PFSK-1 (cell line): ENCODE data around the gene OR51A7.
"Not testable (repeated sequence)": the region's sequence is repeated elsewhere in the genome, so short reads cannot be mapped to it uniquely, and the experiment has no call there.

Source experiments
- FOXP2 ChIP-seq: optimal IDR thresholded peaks from 2 replicates; pipeline ENCODE3; 2011; ENCODE audit warnings: borderline replicate concordance, control low read depth, inconsistent platforms; ENCODE audit not compliant: insufficient read depth; ENCODE audit errors: extremely low read length, extremely low read depth
- POLR2AphosphoS5 ChIP-seq: IDR thresholded peaks from 2 replicates; pipeline ENCODE4 v1.6.1; 2012; ENCODE audit warnings: low read depth, mild to moderate bottlenecking, control low read depth, low read length, moderate library complexity
- SIN3A ChIP-seq: IDR thresholded peaks from 2 replicates; pipeline ENCODE4 v1.6.1; 2012; ENCODE audit warnings: mild to moderate bottlenecking, low read length, moderate library complexity, borderline replicate concordance; ENCODE audit not compliant: insufficient read depth
- TAF1 ChIP-seq: IDR thresholded peaks from 2 replicates; pipeline ENCODE4 v1.6.1; 2012; ENCODE audit warnings: low read length, control low read depth, borderline replicate concordance; ENCODE audit not compliant: insufficient read depth
- TF ChIP-seq, protein P1 (sequence below), 2 experiments: IDR thresholded peaks; 2 replicates each; pipeline versions ENCODE4 v1.6.1 to v1.8.0; 2011 to 2012; ENCODE audit warnings: low read depth in 2 of 2, low read length in 2 of 2, control low read depth in 1 of 2, inconsistent platforms in 1 of 2, mild to moderate bottlenecking in 1 of 2, moderate library complexity in 1 of 2; ENCODE audit not compliant: insufficient read depth in 1 of 2

OR51A7 gene

DNA sequence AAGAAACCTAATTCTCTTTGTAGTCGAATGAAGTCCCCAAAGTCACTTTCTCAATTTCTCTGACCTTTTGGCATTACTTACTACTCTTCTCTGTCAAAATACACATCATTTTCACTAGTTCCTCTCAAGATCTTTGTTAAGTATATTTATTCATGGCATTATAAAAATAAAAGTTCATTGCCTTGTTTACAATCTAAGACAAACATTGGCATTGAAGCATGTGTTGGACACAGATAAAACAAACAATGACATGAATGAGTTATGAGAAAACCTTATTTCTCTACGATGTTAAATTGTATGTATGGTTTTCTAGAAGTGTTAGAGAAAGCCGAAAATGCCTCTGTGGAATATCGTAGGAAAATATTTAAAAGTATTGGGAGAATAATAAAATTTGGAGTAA, 29.2 kb downstream of the OR51A7 start:
- TF ChIP-seq POLR2AphosphoS5, result no peak
- TF ChIP-seq FOXP2, result no peak
- no peak for TF ChIP-seq SIN3A
- TF ChIP-seq, protein P1, sequence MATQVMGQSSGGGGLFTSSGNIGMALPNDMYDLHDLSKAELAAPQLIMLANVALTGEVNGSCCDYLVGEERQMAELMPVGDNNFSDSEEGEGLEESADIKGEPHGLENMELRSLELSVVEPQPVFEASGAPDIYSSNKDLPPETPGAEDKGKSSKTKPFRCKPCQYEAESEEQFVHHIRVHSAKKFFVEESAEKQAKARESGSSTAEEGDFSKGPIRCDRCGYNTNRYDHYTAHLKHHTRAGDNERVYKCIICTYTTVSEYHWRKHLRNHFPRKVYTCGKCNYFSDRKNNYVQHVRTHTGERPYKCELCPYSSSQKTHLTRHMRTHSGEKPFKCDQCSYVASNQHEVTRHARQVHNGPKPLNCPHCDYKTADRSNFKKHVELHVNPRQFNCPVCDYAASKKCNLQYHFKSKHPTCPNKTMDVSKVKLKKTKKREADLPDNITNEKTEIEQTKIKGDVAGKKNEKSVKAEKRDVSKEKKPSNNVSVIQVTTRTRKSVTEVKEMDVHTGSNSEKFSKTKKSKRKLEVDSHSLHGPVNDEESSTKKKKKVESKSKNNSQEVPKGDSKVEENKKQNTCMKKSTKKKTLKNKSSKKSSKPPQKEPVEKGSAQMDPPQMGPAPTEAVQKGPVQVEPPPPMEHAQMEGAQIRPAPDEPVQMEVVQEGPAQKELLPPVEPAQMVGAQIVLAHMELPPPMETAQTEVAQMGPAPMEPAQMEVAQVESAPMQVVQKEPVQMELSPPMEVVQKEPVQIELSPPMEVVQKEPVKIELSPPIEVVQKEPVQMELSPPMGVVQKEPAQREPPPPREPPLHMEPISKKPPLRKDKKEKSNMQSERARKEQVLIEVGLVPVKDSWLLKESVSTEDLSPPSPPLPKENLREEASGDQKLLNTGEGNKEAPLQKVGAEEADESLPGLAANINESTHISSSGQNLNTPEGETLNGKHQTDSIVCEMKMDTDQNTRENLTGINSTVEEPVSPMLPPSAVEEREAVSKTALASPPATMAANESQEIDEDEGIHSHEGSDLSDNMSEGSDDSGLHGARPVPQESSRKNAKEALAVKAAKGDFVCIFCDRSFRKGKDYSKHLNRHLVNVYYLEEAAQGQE (IDR thresholded peaks at IDR 0.05; ENCODE audit: insufficient read depth in 1 of 2, low read depth in 2 of 2, low read length in 2 of 2), result no peak
- TF ChIP-seq TAF1, result no peak

GRCh38 chr11:4936745-4937144, 33.2 kb downstream of the OR51A7 start:
- TF ChIP-seq TAF1 (no peak), SIN3A (no peak), POLR2AphosphoS5 (no peak), FOXP2 (no peak)
- TF ChIP-seq, protein P1 (IDR thresholded peaks at IDR 0.05; ENCODE audit: insufficient read depth in 1 of 2, low read depth in 2 of 2, low read length in 2 of 2), result no peak

GRCh38 chr11:4947505-4947904, 43.9 kb downstream of the OR51A7 start, which contains the start of gene OR51A4:
TSS of gene OR51A4 (minus strand) at chr11:4947605. CDS start at chr11:4947100, 505 bp downstream.
- TF ChIP-seq FOXP2, result no peak
- no peak for TF ChIP-seq POLR2AphosphoS5
- TF ChIP-seq TAF1, result no peak
- no peak for TF ChIP-seq SIN3A
- TF ChIP-seq, protein P1 (IDR thresholded peaks at IDR 0.05; ENCODE audit: insufficient read depth in 1 of 2, low read depth in 2 of 2, low read length in 2 of 2), result no peak

DNA sequence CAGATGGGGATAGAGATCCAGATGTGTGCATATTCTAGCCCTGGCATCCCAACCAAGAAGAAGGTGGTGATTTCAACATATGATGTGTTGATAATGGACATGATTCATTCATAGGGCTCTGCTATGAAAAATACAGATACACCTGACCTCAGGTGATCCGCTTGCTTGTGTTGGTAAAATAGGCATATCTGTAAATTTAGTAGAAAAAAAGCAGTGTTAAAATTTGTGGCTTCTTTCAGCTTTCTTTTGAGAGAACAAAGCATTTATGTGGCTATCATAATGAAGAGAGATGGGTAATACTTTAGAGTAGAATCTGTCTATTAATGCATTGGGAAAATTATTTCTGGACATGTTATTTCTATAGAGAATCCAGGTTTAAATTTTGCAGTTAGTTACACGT, 52.0 kb downstream of the OR51A7 start, which contains the start of gene OR51A2:
TSS of gene OR51A2 (minus strand) at position 101 of the 400 bp plus-strand sequence. CDS start at position 101, 0 bp downstream.
- TF ChIP-seq, protein P1 (IDR thresholded peaks at IDR 0.05; ENCODE audit: insufficient read depth in 1 of 2, low read depth in 2 of 2, low read length in 2 of 2), result not testable (repeated sequence)
- TF ChIP-seq POLR2AphosphoS5, FOXP2: not testable (repeated sequence)

DNA sequence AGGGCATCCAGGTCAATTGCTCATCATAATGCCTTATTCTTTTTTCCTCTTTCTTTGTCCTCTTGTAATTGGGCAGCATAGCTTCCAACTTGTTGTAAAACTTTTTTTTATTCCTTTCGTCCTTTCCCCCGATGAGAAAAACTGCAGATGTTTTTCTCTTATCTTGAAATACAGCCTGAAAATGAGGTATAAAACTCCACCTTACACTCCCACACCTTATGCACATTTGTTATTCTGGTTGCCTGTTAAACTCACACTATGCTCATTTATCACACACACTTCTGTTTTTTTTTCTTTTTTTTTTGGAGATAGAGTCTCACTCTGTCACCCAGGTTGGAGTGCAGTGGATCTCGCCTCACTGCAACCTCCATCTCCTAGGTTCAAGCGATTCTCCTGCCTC, 53.8 kb downstream of the OR51A7 start:
- TF ChIP-seq, protein P1 (IDR thresholded peaks at IDR 0.05; ENCODE audit: insufficient read depth in 1 of 2, low read depth in 2 of 2, low read length in 2 of 2), result no peak
- TF ChIP-seq TAF1, result no peak
- TF ChIP-seq POLR2AphosphoS5, result no peak
- no peak for TF ChIP-seq SIN3A
- no peak for TF ChIP-seq FOXP2
